Measurements from ENCODE around the gene PDCD11.

DNA sequence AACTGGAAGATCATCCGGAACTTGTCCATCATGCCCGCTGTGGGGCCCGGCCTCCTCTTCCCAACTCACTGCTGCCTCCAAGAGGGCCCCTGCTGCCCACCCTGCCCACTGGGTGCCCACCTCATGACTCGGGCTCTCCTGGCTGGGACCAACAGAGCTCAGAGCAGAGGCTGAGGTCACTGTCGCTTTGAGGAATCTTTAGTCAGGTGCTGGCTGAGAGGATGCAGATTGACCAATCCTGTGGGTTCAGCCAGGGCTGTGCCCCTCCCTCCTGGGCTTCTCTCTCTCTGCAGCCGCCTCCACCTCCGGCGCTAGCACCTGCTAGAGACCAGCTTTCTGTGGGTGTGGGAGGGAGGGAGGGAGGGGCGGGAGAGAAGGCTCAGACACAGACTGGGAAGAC is 62.3 kb downstream of the PDCD11 start, which contains the start of gene CALHM1:
- TF ChIP-seq POLR2AphosphoS5 (IDR thresholded peaks at IDR 0.05) (no peak), POLR2A (IDR thresholded peaks at IDR 0.05) (no peak)
- TF ChIP-seq, protein P1, sequence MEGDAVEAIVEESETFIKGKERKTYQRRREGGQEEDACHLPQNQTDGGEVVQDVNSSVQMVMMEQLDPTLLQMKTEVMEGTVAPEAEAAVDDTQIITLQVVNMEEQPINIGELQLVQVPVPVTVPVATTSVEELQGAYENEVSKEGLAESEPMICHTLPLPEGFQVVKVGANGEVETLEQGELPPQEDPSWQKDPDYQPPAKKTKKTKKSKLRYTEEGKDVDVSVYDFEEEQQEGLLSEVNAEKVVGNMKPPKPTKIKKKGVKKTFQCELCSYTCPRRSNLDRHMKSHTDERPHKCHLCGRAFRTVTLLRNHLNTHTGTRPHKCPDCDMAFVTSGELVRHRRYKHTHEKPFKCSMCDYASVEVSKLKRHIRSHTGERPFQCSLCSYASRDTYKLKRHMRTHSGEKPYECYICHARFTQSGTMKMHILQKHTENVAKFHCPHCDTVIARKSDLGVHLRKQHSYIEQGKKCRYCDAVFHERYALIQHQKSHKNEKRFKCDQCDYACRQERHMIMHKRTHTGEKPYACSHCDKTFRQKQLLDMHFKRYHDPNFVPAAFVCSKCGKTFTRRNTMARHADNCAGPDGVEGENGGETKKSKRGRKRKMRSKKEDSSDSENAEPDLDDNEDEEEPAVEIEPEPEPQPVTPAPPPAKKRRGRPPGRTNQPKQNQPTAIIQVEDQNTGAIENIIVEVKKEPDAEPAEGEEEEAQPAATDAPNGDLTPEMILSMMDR (IDR thresholded peaks at IDR 0.05): no peak

All from stomach (tissue), 4 donors.